ENCODE data around the gene ACTMAP. TPM values are rescaled to one million over a fixed set of nuclear protein-coding genes. Genes with fewer than 3 reads are reported as not detected.
"Not testable (repeated sequence)": the region's sequence is repeated elsewhere in the genome, so short reads cannot be mapped to it uniquely, and the experiment has no call there.

Gene ACTMAP
- polyA plus RNA-seq, 1 of the 3 experiments (the other 2 are of a cell fraction), result 6.4 TPM

DNA sequence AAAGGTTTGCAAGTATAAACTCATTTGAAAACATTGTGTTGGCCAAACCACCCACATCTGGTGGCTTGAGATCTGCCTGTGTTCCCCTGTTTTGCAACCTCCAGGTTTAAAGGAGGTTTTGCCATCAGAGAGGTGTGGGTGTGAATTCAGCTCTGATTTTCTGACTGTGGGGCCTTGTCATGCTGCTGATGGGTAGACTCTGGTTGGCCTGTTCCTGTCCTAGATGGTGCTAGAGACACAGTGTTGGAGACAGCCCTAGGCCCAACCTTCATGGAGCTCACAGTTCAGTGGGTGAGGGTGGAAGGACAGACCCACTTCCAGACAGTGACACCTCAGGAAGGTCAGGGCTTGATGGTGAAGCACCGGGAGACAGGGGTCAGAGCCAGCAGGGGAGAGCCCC is 35.2 kb upstream of the ACTMAP start:
- Histone ChIP-seq H3K9me3 (no peaks in the 10 kb centered on the region), H3K27ac (ENCODE audit: low read depth in 2 of 2, low read length in 1 of 2) (no peak overlapping the region), H2AFZ (ENCODE audit: low read depth) (no peak overlapping the region), H3K4me1 (ENCODE audit: control insufficient read depth in 1 of 2, insufficient read depth in 2 of 2, low read depth in 1 of 2, low read length in 1 of 2) (no peaks in the 10 kb centered on the region), H3K4me3 (ENCODE audit: low read depth in 2 of 2, low read length in 1 of 2) (no peak overlapping the region), H3K36me3 (replicated peaks in 1 of 2; ENCODE audit: control insufficient read depth in 1 of 2, insufficient read depth in 2 of 2, low read length in 1 of 2) (peaks cover 0 to 3% of the 10 kb centered on the region in 2 experiments), H4K20me1 (ENCODE audit: insufficient read depth) (no peaks in the 10 kb centered on the region), H3K9me2 (no peaks in the 10 kb centered on the region), H3K27me3 (ENCODE audit: insufficient read depth) (no peaks in the 10 kb centered on the region), H3F3A (replicated peaks; ENCODE audit: insufficient read depth) (no peaks in the 10 kb centered on the region), H3K79me2 (ENCODE audit: insufficient read depth) (0 out of 2 replicates have a peak, but pooled peaks cover under 1% of the 10 kb centered on the region), H3K9ac (no peak overlapping the region), H3K4me2 (no peak overlapping the region)
- ChIA-PET POLR2A (interaction anchor here (1.9 kb wide), 1 partner anchor 7 kb away, joined by 14 read pairs; the partner anchor contains the start of gene RAB4B), CTCF (interaction anchor here (1.0 kb wide), 1 partner anchor 13 kb away, joined by 3 read pairs; no protein-coding TSS in a partner anchor)
- WGBS (ENCODE audit: low lambda C conversion rate), result 100% methylated on average over 1 of the region's 1 CpG
- TF ChIP-seq YY1 (IDR thresholded peaks at IDR 0.05; ENCODE audit: low read depth) (no peak), FOSL2 (IDR thresholded peaks at IDR 0.05; ENCODE audit: borderline replicate concordance, low read depth) (no peak)
- DNase-seq, result no peak

DNA sequence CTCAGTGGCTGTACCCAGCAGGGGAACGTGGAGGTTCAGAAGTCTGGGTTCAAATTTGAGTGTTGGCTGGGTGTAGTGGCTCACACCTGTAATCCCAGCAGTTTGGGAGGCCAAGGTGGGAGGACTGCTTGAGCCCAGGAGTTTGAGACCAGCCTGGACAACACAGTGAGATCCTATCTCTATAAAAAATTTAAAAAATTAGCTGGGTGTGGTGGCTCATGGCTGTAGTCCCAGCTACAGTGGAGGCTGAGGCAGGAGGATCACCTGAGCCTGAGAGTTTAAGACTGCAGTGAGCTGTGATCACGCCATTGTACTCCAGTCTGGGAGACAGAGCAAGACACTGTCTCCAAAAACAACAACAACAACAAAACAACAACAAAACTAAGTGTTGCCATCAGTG is 33.9 kb upstream of the ACTMAP start:
- H3K4me1 ChIP-seq (ENCODE audit: control insufficient read depth in 1 of 2, insufficient read depth in 2 of 2, low read depth in 1 of 2, low read length in 1 of 2); H3K9me2 ChIP-seq; H2AFZ ChIP-seq (ENCODE audit: low read depth); H3K4me2 ChIP-seq; H3K9me3 ChIP-seq; POLR2A ChIA-PET; DNase-seq; H3K27ac ChIP-seq (ENCODE audit: low read depth in 2 of 2, low read length in 1 of 2); H3K9ac ChIP-seq; H3K27me3 ChIP-seq (ENCODE audit: insufficient read depth); H3F3A ChIP-seq (replicated peaks; ENCODE audit: insufficient read depth); H4K20me1 ChIP-seq (ENCODE audit: insufficient read depth); H3K36me3 ChIP-seq (replicated peaks in 1 of 2; ENCODE audit: control insufficient read depth in 1 of 2, insufficient read depth in 2 of 2, low read length in 1 of 2); H3K4me3 ChIP-seq (ENCODE audit: low read depth in 2 of 2, low read length in 1 of 2): not testable (repeated sequence)
- peaks cover 14% of the 10 kb centered on the region; the same call in 1 of the 2 replicates for H3K79me2 ChIP-seq (ENCODE audit: insufficient read depth)
- CTCF ChIA-PET, result interaction anchor here (0.8 kb wide), 1 partner anchor 243 kb away, joined by 3 read pairs; no protein-coding TSS in a partner anchor
- WGBS (ENCODE audit: low lambda C conversion rate), result 94% methylated on average over 2 of the region's 2 CpGs

DNA sequence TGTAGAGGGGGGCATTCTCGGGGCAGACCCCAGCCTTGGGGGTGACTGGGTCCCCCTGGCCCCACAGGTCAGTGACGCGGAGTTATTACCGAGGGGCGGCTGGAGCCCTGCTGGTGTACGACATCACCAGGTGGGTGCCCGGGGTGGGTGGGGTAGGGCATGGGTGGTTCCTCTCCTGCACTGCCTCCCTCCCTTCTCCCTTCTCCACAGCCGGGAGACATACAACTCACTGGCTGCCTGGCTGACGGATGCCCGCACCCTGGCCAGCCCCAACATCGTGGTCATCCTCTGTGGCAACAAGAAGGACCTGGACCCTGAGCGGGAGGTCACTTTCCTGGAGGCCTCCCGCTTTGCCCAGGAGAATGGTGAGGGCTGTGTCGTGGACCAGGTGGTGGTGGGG is 33.4 kb upstream of the ACTMAP start:
- Histone ChIP-seq H3K9ac (no peak overlapping the region), H3K4me2 (no peak overlapping the region), H3K4me1 (ENCODE audit: control insufficient read depth in 1 of 2, insufficient read depth in 2 of 2, low read depth in 1 of 2, low read length in 1 of 2) (peaks cover 0 to 4% of the 10 kb centered on the region in 2 experiments; a peak in 1 of 4 replicates), H2AFZ (ENCODE audit: low read depth) (no peak overlapping the region), H3F3A (replicated peaks; ENCODE audit: insufficient read depth) (no peaks in the 10 kb centered on the region), H3K36me3 (replicated peaks in 1 of 2; ENCODE audit: control insufficient read depth in 1 of 2, insufficient read depth in 2 of 2, low read length in 1 of 2) (peaks cover 0 to 3% of the 10 kb centered on the region in 2 experiments), H3K27ac (ENCODE audit: low read depth in 2 of 2, low read length in 1 of 2) (no peak overlapping the region), H4K20me1 (ENCODE audit: insufficient read depth) (no peaks in the 10 kb centered on the region), H3K9me2 (no peaks in the 10 kb centered on the region), H3K79me2 (ENCODE audit: insufficient read depth) (peaks cover 15% of the 10 kb centered on the region; the same call in 1 of the 2 replicates), H3K27me3 (ENCODE audit: insufficient read depth) (no peaks in the 10 kb centered on the region), H3K9me3 (no peaks in the 10 kb centered on the region), H3K4me3 (ENCODE audit: low read depth in 2 of 2, low read length in 1 of 2) (no peak overlapping the region)
- WGBS (ENCODE audit: low lambda C conversion rate), result 95% methylated on average over 6 of the region's 14 CpGs
- DNase-seq, result no peak
- ChIA-PET CTCF (interaction anchor here (0.8 kb wide), 1 partner anchor 243 kb away, joined by 3 read pairs; no protein-coding TSS in a partner anchor), POLR2A (no interaction called here)
- no peak for TF ChIP-seq JUND (IDR thresholded peaks at IDR 0.05)
- no peak for TF ChIP-seq EP300 (IDR thresholded peaks at IDR 0.05; ENCODE audit: borderline replicate concordance in 1 of 2, low read depth in 1 of 2, low read length in 1 of 2)
- no peak for TF ChIP-seq EZH2phosphoT487 (IDR thresholded peaks at IDR 0.05; ENCODE audit: borderline replicate concordance, low read depth)
- TF ChIP-seq, protein P1, sequence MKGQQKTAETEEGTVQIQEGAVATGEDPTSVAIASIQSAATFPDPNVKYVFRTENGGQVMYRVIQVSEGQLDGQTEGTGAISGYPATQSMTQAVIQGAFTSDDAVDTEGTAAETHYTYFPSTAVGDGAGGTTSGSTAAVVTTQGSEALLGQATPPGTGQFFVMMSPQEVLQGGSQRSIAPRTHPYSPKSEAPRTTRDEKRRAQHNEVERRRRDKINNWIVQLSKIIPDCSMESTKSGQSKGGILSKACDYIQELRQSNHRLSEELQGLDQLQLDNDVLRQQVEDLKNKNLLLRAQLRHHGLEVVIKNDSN (IDR thresholded peaks at IDR 0.05; ENCODE audit: borderline replicate concordance, low read depth), result no peak
- no peak for TF ChIP-seq ELF1 (IDR thresholded peaks at IDR 0.05)
- no peak for TF ChIP-seq GABPA (IDR thresholded peaks at IDR 0.05; ENCODE audit: low read depth)
- no peak for TF ChIP-seq FOXM1 (IDR thresholded peaks at IDR 0.05; ENCODE audit: low read depth)
- TF ChIP-seq, protein P2, sequence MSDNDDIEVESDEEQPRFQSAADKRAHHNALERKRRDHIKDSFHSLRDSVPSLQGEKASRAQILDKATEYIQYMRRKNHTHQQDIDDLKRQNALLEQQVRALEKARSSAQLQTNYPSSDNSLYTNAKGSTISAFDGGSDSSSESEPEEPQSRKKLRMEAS (IDR thresholded peaks at IDR 0.05; ENCODE audit: low read depth), result no peak
- no peak for TF ChIP-seq SIN3A (IDR thresholded peaks at IDR 0.05; ENCODE audit: borderline replicate concordance, low read depth, low read length)
- TF ChIP-seq MXI1 (IDR thresholded peaks at IDR 0.05; ENCODE audit: low read depth, low read length), result no peak
- TF ChIP-seq, protein P3, sequence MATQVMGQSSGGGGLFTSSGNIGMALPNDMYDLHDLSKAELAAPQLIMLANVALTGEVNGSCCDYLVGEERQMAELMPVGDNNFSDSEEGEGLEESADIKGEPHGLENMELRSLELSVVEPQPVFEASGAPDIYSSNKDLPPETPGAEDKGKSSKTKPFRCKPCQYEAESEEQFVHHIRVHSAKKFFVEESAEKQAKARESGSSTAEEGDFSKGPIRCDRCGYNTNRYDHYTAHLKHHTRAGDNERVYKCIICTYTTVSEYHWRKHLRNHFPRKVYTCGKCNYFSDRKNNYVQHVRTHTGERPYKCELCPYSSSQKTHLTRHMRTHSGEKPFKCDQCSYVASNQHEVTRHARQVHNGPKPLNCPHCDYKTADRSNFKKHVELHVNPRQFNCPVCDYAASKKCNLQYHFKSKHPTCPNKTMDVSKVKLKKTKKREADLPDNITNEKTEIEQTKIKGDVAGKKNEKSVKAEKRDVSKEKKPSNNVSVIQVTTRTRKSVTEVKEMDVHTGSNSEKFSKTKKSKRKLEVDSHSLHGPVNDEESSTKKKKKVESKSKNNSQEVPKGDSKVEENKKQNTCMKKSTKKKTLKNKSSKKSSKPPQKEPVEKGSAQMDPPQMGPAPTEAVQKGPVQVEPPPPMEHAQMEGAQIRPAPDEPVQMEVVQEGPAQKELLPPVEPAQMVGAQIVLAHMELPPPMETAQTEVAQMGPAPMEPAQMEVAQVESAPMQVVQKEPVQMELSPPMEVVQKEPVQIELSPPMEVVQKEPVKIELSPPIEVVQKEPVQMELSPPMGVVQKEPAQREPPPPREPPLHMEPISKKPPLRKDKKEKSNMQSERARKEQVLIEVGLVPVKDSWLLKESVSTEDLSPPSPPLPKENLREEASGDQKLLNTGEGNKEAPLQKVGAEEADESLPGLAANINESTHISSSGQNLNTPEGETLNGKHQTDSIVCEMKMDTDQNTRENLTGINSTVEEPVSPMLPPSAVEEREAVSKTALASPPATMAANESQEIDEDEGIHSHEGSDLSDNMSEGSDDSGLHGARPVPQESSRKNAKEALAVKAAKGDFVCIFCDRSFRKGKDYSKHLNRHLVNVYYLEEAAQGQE (IDR thresholded peaks at IDR 0.05; ENCODE audit: low read depth, low read length), result no peak
- no peak for TF ChIP-seq RFX5 (IDR thresholded peaks at IDR 0.05; ENCODE audit: low read length)
- no peak for TF ChIP-seq MEF2A (IDR thresholded peaks at IDR 0.05; ENCODE audit: borderline replicate concordance, low read depth)
- TF ChIP-seq YY1 (IDR thresholded peaks at IDR 0.05; ENCODE audit: low read depth), result no peak
- TF ChIP-seq GATA2 (CRISPR knock-in tag; IDR thresholded peaks at IDR 0.05), result no peak
- TF ChIP-seq, protein P4, sequence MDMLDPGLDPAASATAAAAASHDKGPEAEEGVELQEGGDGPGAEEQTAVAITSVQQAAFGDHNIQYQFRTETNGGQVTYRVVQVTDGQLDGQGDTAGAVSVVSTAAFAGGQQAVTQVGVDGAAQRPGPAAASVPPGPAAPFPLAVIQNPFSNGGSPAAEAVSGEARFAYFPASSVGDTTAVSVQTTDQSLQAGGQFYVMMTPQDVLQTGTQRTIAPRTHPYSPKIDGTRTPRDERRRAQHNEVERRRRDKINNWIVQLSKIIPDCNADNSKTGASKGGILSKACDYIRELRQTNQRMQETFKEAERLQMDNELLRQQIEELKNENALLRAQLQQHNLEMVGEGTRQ (IDR thresholded peaks at IDR 0.05; ENCODE audit: borderline replicate concordance, low read depth, low read length), result no peak

Data from SK-N-SH (cell line).